Stimulated activated CD4-positive, alpha-beta T cell treated with anti-CD3 and anti-CD28 coated beads, Interleukin-2, amount 100 ng/mL, for 24 hours (primary cell): ENCODE data around the gene BCL11B.

Experiments
- DNase-seq, 2 donors: peaks; one replicate each; pipeline ENCODE4 v3.0.0-alpha.2; 2020

The BCL11B gene

GRCh38 chr14:99129998-99130397, 142.0 kb downstream of the BCL11B start:
- no peak for DNase-seq

DNA sequence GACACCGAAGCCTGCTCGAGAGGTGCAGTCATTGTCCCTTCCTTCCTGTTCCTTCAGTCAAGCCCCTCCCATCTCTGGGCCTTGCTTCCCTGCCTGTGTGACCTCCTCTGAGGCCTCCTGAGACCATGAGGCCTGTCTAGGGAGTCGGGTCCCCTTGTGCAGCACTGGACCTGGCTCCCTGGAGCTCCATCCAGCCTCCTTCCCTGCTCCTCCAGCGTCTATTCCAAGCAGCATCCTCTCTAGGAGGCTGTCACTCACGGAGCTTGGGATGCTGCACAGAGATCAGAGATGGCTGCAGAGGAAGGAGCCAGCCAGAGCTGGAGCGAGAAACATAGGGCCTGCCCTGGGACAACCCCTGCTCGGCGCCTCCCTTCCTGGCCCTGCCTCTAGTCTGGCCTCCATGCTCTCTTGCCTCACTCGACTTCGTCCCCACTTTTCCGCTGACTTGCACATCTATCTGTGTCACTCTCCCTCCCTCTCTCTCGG, 142.7 kb downstream of the BCL11B start:
- no peak for DNase-seq

GRCh38 chr14:99128185-99128584, 143.8 kb downstream of the BCL11B start:
- no peak for DNase-seq

- no peak for DNase-seq
These were observed 144.3 kb downstream of the BCL11B start for GRCh38 chr14:99127651-99128167.

- no peak for DNase-seq
These were observed 146.2 kb downstream of the BCL11B start for GRCh38 chr14:99125616-99126431.

DNA sequence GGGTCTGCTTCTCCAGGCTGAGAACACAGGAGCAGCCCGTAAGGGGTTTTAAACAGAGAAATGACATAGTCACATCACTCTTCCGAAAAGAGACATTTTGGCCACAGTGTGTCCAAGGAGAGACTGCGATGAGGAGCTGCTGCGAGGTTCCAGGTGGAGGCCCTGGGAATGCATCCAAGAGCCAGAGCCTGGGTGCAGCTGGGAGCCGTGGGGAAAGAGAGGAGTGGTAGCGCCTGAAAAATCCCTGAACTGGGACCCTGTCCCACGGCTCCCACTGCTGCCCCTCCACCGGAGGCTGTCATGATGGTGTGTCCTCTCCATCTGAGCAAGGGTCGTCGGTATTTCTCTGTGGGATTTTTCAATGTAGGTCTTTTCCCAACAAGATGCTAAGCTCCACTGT, 146.9 kb downstream of the BCL11B start:
- no peak for DNase-seq

DNA sequence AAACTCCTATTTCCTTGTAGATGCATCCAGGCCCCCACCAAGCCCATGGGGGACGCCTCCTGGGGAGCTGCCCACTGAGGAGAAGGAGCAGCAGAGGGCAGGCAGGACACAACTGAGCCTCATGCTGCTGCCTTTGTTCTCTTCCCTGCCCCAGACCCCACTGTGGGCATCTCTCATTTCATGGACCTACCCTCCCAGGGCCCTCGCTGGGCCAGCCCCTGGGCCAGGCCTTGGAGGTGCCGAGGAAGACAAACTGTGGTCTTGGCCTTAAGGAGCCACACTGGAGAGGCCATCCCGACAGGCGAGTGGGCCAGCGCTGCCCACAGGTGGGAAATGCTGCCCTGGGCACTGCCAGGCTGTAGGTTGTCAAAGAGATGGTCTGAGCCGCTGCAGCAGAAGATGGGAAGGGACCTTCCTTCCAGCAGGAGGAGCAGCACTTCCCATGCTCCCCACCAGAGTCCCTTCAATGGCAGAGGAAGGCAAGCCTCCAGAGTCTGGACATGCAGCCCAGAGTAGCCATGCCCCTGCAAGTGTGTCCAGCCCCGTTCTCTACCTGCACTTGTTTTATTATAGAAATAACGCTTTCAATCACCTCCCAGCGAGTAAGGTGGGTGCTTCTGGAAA, 147.4 kb downstream of the BCL11B start:
- DNase-seq, result no peak

- DNase-seq, result peak in 1 of 2 donors; percentile 4
These were observed 148.7 kb downstream of the BCL11B start for GRCh38 chr14:99123208-99123870.

DNA sequence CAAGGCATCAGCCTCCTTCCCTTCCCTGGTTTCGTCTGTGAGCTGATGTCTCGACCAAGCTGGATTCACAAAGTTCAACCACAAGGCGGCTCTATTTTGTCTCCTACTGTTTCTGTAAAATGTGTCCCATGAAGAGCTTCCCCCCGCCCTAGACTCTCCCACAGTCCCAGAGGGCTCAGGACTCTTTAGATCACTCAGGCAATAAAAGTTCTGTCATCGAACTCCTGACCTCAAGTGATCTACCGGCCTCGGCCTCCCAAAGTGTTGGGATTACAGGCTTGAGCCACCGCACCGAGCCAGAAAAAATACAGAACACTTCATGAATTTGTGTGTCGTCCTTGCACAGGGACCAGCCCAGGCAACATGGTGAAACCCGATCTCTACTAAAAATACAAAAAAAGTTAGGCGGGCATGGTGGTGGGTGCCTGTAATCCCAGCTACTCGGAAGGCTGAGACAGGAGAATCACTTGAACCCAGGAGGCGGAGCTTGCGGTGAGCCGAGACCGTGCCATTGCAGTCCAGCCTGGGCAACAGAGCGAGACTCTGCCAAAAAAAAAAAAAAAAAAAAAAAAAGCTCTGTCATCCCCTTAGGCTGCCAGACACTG, 149.4 kb downstream of the BCL11B start:
- no peak for DNase-seq

- DNase-seq, result peak in 1 of 2 donors; percentile 1
These were observed 150.6 kb downstream of the BCL11B start for GRCh38 chr14:99121319-99121875.

- DNase-seq, result peak in 1 of 2 donors; percentile 1
These were observed 151.3 kb downstream of the BCL11B start for GRCh38 chr14:99120526-99121318.

DNA sequence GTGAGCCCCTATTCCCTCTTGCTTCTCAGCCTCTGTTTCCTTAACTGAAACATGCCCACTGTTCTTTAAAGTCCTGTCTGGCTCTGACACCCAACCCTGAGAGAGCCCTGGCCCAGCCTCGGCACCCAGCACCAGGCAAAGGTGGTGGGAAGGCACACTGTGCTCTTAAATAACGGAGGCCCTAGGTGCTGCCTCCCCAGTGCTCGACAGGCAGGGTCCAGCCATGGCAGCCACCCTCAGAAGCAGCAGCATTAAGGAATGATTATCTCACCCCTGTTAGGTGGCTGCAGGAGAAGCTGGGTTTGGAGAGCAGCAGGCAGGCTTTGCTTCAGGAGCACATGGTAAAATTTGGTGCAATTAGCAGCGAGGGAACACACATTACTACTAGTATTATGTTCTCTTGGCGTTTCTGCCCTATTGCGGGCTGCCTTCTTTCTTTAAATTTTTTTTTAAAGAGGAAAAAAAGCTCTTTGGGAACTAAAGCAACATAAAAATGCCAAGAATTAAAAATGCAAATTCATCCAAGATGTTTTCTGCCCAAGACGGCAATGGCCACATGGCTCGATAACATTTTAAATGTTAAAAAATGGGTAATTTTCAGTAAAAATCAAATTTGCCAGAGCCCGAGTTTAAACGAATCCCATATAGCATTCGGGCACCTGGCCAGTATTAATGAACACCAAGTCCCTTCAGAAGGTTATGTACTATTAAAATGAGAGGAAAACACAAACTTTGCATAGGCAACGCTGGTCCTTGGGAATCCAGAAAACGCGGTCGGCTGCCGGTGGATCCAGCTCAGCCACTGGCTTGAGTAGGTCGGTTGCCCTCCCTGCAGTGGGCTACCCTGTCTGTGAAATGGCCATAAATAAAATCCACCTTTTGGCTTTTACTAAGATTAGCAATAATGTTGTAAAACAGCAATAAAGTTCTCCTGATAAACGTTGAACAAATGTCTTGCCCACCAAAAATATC, 152.2 kb downstream of the BCL11B start:
- peak in 1 of 2 donors; percentile 10 for DNase-seq
